MM.1S (cell line): Measurements from ENCODE around the gene HOXA6.

Experiments
- CTCF ChIP-seq: fragments of 300-600 bp; sonication (generic); IDR thresholded peaks from 2 replicates; pipeline ENCODE4 v1.5.1; 2016; ENCODE audit warnings: antibody characterized with exemption, low read length, mixed read lengths
- EZH2 ChIP-seq: fragments of 300-600 bp; sonication (generic); optimal IDR thresholded peaks from 2 replicates; pipeline ENCODE3; 2017; ENCODE audit warnings: low read depth, mild to moderate bottlenecking, antibody characterized with exemption, low read length, mixed read lengths
- EZH2phosphoT487 ChIP-seq: fragments of 300-600 bp; sonication (generic); IDR thresholded peaks from 2 replicates; pipeline ENCODE4 v1.6.1; 2018; ENCODE audit warnings: antibody characterized with exemption, low read length

- no peak for TF ChIP-seq CTCF
- no peak for TF ChIP-seq EZH2
- TF ChIP-seq EZH2phosphoT487 = no peak
Observed at GRCh38 chr7:27170426-27171324, 23.1 kb upstream of the HOXA6 start.
